Retinal pigment epithelial cell (primary cell): Measurements from ENCODE around the gene OR2Y1.
"Not testable (repeated sequence)": the region's sequence is repeated elsewhere in the genome, so short reads cannot be mapped to it uniquely, and the experiment has no call there.

Source experiments
- DNase-seq: peaks from one replicate; pipeline ENCODE4 v3.0.0-alpha.2; 2010; ENCODE audit warnings: low read depth
- H3K4me3 ChIP-seq: 2 replicates; pipeline ENCODE4 v1.5.1; 2011; ENCODE audit warnings: mild to moderate bottlenecking, low read length, control low read depth, moderate library complexity
- CTCF ChIP-seq: conservative IDR thresholded peaks from 2 replicates; pipeline ENCODE4 v1.5.1; 2011; ENCODE audit warnings: low read depth, low read length, control low read depth, inconsistent platforms

The OR2Y1 gene

GRCh38 chr5:180775624-180776023, 35.8 kb upstream of the OR2Y1 start:
- no peak overlapping the region for H3K4me3 ChIP-seq
- TF ChIP-seq CTCF, result no peak
- DNase-seq, result no peak

- H3K4me3 ChIP-seq, result no peak overlapping the region
- no peak for TF ChIP-seq CTCF
- no peak for DNase-seq
These were observed 32.0 kb upstream of the OR2Y1 start for GRCh38 chr5:180771839-180772238.

GRCh38 chr5:180769821-180770220, 30.0 kb upstream of the OR2Y1 start:
- DNase-seq, result no peak
- no peak for TF ChIP-seq CTCF
- no peak overlapping the region for H3K4me3 ChIP-seq

- no peak for DNase-seq
- no peak overlapping the region for H3K4me3 ChIP-seq
- no peak for TF ChIP-seq CTCF
These were observed 15.7 kb upstream of the OR2Y1 start for GRCh38 chr5:180755601-180756000.

GRCh38 chr5:180744253-180744652, 4.4 kb upstream of the OR2Y1 start:
- no peak overlapping the region for H3K4me3 ChIP-seq
- TF ChIP-seq CTCF, result no peak
- DNase-seq, result no peak

- no peak overlapping the region for H3K4me3 ChIP-seq
- no peak for DNase-seq
- TF ChIP-seq CTCF, result no peak
These were observed 2.9 kb upstream of the OR2Y1 start for GRCh38 chr5:180742727-180743126.

GRCh38 chr5:180740953-180741352, 1.1 kb upstream of the OR2Y1 start:
- H3K4me3 ChIP-seq, result not testable (repeated sequence)

GRCh38 chr5:180739271-180739670, 587 bp downstream of the OR2Y1 start:
- no peak for TF ChIP-seq CTCF
- DNase-seq, result no peak
- no peak overlapping the region for H3K4me3 ChIP-seq

More at GRCh38 chr5:180740953-180741352, 1.1 kb upstream of the OR2Y1 start:
- DNase-seq, result not testable (repeated sequence)
